Stimulated activated CD8-positive, alpha-beta memory T cell treated with anti-CD3 and anti-CD28 coated beads, Interleukin-4, amount 100 ng/mL, for 24 hours (primary cell): Measurements from ENCODE around the gene VPS4A.

Experiments
- DNase-seq: peaks from one replicate; pipeline ENCODE4 v3.0.0-alpha.2; 2020; ENCODE audit warnings: low read depth

The VPS4A gene

DNA sequence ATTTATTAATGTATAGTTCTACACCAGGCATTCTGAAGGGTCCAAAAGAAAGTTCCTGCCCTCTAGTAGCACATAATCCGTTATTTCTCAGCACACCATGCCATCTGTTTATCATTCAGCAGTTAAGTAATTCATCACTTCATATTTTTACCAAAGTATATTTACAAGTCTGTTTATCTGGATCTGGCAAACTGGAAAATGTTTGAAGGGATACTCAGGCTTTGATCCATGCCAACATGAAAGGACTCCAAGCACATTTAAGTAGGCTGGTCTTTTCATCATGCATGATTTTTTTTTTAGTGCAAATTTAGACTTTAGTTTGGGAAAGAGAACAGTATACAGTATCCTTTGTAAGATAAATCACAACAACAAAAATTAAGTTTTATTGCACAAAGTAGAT lies 4.1 kb upstream of the VPS4A start:
- no peak for DNase-seq

DNA sequence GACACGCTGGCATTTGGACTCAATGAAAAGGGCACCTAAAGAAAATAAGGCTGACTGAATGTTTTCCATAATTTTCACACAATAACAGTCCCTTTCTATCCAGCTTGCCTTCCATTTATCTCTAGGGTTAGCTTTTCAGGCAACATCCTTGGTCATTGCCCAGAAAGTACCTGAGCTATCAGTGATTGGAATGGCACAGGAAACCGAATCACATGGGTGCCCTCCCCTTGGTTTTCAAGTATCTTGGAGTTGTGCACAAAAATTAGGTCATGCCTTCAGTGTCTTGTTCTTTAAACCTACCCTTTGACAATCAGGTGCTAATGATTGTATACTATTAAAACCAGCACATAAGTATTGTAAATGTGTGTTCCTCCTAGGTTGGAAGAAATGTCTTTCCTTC lies 3.3 kb upstream of the VPS4A start:
- DNase-seq, result no peak

DNA sequence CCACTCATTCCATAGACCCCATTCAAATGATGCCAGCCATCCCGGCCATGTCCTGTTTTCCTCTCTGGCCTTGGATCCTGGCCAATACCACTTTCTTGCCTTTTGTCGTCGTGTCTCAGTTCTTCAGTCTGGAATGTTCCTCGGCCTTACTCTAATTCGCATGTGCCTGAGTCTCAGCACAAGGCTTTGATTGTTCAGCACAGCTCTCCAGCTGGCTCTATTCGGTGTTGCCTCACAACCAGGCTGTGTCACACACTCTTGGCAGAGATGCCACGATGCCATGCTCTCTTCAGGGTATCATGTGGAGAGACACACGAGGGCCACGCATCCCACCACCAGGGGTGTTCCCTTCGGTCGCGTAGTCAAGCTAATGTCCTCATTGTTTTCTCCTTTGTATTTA lies 1.8 kb upstream of the VPS4A start:
- no peak for DNase-seq

DNA sequence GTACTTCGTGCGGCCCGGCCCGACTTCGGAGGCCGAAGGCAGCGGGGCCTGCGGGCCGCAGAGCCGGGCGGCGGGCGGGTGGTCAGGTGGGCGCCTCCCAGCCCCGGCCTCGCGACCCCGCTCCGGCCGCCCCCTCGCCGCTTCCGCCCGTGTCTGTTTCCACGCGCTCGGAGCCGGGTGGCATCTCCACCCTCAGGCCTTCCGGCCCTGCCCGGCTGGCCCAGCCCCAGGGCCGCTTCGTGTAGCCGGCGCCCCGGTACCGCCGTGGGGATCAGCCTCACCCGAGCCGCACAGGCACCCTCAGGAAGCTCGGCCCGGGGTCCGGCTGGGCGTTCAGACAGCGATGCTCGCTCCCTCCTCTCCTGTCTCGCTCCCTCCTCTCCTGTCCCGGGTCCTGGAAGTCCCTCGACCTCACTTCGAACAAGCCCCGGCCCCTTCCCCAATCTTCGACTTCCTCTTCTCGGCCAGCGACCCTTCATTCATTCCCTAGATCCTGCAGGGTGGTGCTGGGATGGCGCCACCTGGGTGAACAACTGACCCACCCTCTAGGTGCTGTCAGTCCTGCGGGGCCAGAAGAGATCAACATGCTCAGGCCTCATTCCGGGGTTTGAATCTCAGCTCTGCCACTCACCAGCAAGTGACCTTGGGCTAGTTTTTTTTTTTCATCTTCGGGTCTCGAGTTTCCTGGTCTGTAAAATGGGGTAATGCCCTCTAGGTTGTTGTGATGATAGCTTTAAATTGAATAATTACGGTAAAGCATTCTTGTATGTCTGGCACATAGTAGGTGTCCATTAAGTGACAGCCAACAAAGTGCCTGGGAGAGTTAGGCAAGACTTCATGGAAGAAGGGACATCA lies 610 bp downstream of the VPS4A start:
- DNase-seq, result no peak

DNA sequence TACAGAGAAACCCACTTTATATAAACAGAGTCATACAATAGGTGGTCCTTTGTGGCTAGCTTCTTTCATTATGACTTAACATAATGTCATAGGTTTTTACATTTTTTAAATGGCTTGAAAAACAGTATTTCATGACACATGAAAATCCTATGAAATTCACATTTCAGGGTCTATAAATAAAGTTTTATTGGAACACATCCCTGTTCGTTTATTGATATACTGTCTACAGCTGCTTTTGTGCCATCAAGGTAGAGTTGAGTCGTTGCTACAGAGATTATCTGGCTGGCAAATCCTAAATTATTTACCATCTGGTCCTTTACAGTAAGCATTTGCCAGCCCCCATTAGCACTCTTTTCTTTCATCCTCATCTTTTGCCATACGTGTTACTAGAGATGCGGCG lies 2.3 kb downstream of the VPS4A start:
- DNase-seq, result no peak

DNA sequence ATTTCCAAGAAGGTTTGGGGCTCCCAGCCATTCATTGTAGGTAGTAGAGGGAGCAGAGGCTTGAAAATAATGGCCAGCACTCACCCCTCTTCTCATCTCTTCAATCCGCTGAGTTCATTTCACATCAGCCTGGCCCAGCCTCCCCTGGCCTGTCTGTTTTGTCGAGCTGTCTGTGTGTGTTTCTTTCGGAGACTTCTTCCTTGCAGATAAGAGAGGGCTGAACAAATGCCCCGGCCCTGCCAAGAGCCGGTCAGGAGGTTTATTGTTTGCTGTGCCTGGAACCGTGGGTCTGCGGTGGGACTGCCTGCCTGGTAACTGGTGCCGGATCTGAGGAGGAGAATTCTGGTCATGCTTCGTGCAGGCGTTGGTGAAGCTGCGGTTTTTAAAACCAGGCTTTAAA lies 3.4 kb downstream of the VPS4A start:
- DNase-seq, result no peak

DNA sequence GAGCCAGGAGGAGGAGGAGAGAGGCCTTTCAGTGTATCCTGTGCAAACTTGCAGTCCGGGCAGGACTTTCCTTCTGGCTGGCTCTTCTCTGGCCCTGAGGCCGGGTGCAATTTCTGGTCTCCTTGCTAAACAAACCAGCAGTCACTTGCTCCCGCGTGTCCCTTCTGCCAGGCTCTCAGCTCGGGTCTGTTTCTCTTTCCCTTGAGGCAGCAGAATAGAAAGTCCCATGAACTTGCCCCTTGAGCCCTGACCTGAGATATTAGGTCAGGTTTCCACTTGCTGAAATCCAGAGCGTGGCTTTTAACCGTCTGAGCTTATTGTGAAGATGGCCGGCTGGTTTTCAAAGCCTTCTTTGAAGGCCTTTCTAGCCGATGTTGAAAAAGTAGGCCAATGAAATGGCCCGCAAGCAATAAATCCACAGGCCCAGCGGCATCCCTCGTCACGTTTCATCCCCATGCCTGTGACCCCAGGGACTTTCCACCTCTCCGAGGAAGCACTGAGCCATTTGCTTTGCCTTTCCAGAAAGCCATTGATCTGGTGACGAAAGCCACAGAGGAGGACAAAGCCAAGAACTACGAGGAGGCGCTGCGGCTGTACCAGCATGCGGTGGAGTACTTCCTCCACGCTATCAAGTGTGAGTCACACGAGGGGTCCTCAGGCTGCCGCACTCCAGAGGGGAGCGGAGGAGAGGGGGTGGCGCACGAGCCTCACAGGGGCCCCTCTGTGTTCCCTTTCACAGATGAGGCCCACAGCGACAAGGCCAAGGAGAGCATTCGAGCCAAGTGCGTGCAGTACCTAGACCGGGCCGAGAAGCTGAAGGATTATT lies 4.5 kb downstream of the VPS4A start:
- DNase-seq, result no peak

DNA sequence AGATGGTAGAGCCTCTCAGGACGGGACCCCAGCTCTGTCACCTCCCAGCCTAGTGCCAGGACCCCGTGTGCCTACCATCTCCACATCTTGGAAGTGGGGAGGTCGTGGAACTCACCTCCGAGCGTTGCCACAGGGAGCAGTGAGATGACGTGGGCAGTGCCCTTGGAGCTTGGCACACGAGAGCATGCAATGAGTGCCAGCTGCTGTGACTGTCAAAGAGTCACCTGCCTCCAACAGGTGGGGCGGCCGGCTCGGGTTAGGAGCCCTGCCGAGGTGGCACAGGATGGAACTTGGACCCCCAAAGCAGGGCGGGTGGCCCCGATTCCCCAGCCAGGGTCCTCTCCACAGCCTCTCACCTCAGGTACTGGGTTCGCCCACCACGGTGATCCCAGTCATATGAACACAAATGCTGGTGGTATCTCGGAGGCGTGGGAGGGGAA lies 5.5 kb downstream of the VPS4A start:
- DNase-seq, result no peak

DNA sequence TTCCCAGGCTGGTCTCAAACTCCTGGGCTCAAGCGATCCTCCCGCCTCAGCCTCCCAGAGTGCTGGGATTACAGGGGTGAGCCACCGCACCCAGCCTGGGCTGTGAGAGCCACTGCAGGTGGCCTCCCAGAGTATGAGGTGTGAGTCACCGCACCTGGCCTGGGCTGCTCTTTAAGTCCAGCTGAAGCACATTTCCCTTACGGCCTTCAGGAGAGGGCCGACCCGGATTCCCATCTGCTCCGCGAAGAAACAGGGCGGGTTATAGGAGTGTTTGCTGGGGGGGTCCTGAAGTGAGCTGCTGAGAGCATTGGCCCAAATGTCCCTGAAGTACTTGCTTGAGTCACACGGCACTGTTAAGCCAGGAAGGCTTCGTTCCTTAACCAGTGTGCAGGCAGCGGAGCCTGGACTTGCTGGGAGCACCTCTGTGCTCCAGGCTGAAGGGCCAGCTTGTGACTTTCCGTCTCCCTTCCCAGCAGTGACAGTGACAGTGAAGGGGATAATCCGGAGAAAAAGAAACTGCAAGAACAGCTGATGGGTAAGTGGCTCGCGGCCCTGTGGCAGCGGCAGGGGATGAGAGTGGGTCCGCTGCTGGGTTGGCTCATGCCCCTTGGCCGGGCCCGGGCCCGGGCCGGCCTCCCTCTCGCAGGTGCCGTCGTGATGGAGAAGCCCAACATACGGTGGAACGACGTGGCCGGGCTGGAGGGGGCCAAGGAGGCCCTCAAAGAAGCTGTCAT lies 7.2 kb downstream of the VPS4A start:
- no peak for DNase-seq

DNA sequence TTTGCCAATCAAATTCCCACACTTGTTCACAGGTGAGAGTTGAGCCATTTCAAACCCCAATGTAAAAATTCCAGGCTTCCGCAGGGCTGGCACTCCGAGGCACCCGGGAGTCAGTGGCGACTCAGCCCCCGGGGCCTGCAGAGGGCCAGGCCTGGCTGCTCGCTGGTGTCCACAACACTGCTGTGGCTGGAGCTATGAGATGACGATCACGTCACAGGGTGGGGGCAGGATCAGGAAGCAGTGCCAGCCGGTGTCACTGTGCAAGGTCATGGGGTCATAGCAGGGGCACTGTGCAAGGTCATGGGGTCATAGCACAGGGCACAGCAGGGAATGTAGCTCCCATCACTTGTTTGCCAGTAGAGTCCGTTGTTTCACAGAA lies 7.8 kb downstream of the VPS4A start:
- DNase-seq, result no peak

DNA sequence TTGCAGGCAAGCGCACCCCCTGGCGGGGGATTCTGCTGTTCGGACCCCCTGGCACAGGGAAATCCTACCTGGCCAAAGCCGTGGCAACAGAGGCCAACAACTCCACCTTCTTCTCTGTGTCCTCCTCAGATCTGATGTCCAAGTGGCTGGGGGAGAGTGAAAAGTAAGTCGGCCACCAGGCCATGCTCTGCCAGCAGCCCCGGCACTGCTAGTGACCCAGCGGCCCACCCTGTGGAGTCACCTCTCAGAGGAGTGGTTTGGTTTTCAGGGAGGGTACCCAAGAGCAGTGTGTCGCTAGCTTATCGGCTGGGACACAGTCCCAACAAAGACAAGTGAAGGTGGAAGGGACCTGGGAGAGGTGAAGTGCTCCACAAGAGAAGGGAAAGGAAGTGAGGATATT lies 8.2 kb downstream of the VPS4A start:
- DNase-seq, result no peak

DNA sequence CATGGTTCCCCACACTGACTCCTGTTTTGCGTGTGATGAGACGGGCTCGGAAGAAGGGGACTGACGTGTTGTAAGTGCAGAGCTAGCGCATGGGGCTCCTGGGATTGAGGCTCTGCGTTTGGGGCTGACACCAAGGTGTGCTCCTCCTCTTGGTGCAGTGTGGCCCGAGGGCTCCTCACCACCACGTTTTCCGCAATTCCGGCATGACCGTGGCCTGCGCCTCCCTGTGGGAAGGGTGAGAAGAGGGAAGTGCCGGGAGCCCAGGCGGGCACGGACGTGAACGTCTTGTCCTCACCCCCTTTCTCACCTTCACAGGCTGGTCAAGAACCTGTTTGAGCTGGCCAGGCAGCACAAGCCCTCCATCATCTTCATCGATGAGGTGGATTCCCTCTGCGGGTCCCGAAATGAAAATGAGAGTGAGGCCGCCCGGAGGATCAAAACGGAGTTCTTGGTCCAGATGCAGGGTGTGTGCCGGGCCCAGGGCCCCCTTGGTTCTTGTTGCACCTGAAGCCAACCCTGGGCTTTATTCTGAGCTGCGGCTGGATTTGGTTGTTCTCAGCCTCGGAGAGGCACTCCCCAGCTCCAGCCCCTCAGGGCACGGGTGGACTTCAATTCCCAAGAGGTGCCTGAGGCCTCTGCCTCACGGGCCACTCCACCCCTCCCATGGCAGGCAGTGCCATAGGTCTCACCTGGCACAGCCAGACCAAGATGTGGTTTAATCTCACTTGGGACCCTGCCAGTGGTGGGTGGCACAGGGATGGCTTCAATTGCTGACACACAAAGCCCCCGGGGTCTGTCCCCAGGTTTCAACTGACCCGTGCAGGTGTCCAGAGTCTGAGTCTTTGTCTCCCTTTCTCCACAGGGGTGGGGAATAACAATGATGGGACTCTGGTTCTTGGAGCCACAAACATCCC lies 8.9 kb downstream of the VPS4A start:
- DNase-seq, result no peak

DNA sequence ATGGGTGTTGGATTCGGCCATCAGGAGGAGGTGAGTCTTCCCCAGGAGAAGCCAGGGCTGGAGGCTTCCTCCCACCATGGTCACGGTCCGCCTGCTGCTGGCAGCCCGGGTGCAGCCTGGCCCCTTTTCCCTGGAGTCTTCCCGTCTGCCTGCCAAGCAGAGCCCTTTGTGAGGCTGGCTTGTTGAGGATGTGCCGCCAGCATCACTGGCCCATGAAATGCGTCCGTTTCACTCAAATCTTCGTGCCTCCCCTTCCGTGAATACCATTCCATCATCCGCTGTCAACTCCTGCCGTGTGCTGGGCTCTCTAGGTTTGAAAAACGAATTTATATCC lies 9.6 kb downstream of the VPS4A start:
- no peak for DNase-seq

DNA sequence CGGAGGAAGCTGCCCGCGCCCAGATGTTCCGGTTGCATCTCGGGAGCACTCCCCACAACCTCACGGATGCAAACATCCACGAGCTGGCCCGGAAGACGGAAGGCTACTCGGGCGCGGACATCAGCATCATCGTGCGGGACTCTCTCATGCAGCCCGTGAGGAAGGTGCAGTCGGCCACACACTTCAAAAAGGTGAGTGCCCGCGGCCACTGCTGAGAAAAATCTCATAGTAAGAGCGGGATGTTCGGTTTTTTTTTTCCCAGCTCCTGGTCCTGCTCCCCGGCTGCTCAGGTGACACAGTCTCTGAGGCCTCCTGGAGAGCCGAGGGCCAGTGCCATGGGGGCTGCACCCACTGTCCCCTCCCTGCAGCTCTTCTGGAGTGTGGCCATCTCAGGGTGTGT lies 9.9 kb downstream of the VPS4A start:
- no peak for DNase-seq

DNA sequence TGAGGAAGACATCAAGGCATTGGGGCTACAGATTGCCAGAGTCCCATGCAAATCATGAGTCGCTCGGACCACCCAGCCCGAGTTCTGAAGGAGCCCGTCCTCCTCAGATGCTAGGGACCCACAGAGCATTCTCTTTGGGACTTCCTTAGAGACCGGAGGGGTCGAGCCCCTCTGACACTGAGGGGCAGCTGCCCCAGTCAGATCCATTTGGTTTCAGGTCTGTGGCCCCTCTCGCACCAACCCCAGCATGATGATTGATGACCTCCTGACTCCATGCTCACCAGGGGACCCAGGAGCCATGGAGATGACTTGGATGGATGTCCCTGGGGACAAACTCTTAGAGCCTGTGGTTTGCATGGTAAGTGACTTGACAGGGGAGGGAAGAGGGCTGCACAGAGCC lies 11.2 kb downstream of the VPS4A start:
- DNase-seq, result no peak

DNA sequence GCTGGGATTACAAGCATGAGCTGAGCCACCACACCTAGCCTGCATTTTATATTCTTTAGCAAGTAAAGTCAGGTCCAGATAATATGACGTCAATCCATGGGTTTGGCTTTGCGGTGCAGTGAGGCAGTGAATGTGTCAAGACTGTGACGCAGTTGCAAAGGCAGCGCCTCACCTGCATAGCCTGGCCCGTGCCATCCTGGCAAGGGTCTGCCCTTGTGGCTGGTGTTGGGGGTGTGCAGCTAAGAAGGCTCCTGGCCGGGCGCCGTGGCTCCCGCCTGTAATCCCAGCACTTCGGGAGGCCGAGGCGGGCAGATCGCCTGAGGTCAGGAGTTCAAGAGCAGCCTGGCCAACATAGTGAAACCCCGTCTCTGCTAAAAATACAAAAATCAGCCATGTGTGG lies 12.3 kb downstream of the VPS4A start:
- no peak for DNase-seq

DNA sequence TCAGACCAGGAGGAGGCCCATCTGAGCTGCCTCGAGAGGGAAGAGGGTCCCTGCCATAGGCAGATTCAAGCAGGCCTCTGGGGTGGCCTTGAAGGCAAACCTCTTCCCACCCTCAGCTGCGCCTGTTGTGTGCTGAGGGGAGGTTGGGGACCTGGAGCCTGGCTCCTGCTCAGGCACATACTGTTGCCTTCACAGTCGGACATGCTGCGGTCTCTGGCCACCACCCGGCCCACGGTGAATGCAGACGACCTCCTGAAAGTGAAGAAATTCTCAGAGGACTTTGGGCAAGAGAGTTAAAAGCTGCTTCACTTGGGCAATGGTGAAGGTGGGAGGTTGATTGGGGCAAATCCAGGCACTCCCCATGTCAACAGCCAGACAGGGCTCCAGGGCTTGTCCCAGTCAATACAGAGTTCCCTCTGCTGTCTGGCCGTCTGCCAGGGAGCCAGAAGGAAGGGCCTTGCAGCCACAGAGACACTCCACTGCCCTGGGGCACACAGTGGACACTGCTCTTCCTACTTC lies 12.9 kb downstream of the VPS4A start:
- no peak for DNase-seq

DNA sequence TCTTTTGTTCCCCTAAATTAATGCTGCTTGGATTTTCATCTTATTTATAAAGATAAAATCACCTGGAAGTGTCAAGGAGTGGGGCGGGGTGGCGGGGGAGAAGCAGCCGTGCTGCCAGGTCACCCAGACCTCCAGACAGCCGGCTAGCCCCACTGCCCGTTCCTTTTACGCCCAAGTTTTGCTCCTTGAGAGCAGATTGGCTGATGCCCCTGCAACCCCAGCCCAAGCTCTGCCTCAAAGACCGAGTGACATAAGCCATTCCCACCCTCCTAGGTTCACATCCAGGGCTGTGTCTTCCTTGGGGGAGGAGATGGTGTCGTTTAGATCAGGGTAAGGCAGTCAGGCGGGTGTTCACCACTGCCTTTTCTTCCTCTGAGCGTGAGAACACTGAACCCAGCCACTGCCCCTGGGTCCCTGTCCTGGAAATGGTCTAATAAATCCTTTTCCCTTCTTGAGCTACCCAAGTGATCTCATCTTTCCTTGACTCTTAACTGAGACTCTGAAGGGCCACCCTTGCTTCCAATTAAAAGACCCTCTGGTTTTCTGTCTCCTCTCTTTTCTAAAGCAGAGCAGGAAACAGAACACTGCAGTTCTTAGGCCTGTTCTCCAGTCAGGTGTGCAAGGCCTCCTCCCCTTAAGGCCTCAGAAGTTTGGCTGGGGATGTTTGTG lies 13.6 kb downstream of the VPS4A start:
- DNase-seq, result no peak

DNA sequence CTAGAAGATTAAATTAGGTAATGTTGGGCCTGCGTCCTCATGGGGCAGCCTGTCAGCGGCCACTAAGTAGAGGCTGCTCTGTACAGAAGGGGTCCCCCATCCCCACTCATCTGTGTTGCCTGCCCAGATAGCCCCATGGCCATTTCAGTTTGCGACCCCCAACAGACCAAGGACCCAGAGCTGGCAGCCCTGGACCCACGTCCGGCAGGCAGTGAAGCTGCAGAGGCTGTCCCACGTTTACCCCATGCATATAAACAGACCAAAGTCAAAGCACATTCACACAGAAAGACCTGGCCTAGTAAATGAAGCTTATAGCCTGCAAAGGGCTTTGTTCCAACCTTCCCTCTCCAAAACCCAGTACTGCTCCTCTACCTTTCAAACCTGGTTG lies 14.6 kb downstream of the VPS4A start:
- DNase-seq, result no peak

DNA sequence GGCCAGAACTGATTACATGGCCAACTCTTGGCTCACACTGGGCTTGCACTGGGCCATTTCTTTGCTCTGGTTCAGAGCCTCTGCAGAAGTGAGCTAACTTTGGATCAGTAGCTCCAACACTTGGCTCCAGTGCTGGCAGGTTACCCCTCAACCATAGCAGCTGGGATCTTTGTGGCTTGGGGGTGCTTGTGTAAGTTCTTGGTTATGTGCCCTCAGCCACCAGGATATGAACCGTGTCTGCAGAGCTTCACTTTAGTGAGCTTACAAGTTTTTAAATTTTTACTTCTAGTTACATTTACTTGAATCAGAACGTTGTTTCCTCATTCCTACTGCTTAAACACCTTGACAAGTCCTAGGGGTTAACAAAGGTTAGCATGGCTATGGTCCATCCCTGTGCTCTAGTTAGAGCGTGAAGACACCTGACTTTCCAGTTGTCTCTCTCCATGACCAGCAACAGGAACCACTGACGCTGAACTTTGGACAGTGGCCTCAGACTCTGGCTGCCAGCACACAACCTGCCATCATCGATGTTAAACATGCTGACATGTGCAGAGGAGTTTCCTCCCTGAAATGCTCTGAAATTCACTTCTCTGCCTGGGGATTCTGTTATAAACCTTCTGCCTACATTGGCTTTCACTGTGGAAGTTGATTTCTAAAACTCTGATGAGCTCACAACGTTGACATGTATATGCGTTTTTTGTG lies 15.2 kb downstream of the VPS4A start:
- no peak for DNase-seq
